Body of pancreas (tissue), 4 donors: ENCODE measurements around the gene CSNK2A2.

Source experiments
- POLR2A ChIP-seq, 3 donors: fragments of 450-650 bp; IDR thresholded peaks; one replicate each; pipeline ENCODE4 v1.6.1; 2016; ENCODE audit warnings: antibody characterized with exemption in 3 of 3, mild to moderate bottlenecking in 2 of 3
- TF ChIP-seq, protein P1 (sequence below), 7 experiments: fragments of 450-650 bp in 4 of 7; fragments of 200-600 bp in 3 of 7; sonication (generic) in 3 of 7; IDR thresholded peaks; one replicate each; pipeline ENCODE4 v1.5.1; 2016 to 2019; ENCODE audit warnings: antibody characterized with exemption in 7 of 7

DNA sequence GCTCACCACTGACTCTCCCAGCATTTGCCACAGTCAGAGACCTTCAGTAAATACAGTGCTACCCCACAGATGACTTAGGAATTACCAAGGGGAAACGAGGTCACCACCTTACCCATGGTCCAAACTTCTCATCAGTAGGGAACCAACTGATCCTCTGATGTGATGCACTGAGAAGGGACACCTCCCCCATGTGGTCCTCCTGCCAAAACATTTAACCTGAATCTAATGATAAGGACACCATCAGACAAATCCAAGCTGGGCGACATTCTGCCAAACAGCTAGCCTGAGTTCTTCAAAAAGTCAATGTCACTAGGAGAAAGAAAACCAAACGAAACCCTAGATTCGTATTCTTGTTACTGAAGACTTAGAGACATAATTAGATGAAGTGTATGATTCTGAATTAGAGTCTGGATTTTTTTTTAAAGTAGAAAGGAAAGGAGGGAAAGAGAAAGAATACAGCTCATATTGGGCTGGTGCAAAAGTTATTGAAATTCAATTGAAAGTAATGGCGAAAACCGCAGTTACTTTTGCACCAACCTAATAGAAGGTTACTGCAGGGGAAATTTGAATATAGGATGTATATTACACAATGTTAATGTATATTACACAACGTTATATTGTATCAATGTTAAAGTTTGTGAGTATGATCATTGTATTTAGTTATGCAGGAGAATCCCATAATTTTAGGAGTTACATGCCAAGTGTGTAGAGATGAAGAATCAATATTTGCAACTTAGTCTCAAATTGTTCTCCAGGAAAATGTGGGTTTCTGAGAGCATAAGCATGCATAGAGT, 2.3 kb upstream of the CSNK2A2 start:
- TF ChIP-seq, protein P1, sequence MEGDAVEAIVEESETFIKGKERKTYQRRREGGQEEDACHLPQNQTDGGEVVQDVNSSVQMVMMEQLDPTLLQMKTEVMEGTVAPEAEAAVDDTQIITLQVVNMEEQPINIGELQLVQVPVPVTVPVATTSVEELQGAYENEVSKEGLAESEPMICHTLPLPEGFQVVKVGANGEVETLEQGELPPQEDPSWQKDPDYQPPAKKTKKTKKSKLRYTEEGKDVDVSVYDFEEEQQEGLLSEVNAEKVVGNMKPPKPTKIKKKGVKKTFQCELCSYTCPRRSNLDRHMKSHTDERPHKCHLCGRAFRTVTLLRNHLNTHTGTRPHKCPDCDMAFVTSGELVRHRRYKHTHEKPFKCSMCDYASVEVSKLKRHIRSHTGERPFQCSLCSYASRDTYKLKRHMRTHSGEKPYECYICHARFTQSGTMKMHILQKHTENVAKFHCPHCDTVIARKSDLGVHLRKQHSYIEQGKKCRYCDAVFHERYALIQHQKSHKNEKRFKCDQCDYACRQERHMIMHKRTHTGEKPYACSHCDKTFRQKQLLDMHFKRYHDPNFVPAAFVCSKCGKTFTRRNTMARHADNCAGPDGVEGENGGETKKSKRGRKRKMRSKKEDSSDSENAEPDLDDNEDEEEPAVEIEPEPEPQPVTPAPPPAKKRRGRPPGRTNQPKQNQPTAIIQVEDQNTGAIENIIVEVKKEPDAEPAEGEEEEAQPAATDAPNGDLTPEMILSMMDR (IDR thresholded peaks at IDR 0.05), result no peak
- TF ChIP-seq POLR2A (IDR thresholded peaks at IDR 0.05), result no peak
